CD4-positive, alpha-beta T cell treated with Interleukin-2 at 100 ng/mL for 4 hours (primary cell): ENCODE data around the gene OR2A14.
"Not testable (repeated sequence)": the region's sequence is repeated elsewhere in the genome, so short reads cannot be mapped to it uniquely, and the experiment has no call there.

ENCODE experiments used
- DNase-seq: peaks from one replicate; pipeline ENCODE4 v3.0.0-alpha.2; 2020; ENCODE audit warnings: low spot score

OR2A14 gene

DNA sequence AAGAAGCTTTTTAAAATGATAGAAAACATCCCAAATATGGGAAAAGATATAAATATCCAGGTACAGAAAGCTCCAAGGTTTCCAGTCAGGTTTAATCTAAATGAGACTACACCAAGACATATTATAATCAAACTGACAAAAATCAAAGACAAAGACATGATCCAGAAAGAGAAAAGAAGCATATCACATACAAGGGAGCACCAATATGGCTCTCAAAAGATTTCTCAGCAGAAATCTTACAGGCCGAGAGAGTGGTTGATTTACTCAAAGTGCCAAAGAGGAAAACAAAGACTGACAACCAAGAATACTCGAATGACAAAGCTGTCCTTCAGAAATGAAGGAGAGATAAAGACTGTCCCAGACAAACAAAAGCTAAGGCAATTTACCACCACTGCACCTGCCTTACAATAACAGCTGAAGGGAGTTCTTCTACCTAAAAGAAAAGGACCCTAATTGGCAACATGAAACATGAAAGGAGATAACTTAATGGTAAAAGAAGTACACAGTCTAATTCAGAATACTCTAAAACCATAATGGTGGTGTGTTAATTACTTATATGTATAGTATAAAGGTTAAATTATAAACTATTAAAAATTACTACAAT is 25.4 kb downstream of the OR2A14 start:
- no peak for DNase-seq

DNA sequence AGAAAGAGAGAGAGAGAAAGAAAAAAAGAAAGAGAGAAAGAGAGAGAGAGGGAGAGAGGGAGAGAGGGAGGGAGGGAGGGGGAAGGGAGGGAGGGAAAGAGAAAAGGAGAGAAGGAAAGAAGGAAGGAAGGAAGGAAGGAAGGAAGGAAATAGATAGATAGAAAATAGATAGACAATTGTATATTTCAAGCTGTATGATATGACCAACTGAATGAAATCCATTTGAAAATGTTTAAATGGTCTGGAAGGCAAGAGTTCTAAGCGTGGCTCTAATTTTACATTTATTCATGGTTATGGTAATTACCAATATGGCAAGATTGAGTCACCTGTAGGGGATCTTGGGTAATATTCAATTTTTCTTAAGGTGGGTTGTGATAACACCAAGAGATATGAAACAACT is 35.9 kb downstream of the OR2A14 start:
- no peak for DNase-seq

DNA sequence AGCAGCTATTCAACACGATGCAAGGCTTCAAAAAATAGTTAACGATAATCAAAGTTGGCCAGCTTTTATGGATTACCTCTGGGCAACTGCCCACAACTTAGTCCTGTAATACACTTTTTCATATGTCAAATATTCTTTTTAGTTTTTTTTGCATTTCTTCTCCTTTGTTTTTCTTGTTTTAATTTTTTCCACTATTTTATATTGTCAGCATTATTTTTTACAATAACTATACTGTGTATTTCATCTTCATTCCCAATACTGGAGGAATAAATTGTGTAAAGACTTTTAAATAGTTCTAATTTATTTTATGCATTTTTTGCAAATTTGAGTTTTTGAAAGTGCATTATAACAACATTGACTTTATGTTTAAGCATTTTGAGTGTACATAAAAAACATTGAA is 41.8 kb downstream of the OR2A14 start:
- no peak for DNase-seq

DNA sequence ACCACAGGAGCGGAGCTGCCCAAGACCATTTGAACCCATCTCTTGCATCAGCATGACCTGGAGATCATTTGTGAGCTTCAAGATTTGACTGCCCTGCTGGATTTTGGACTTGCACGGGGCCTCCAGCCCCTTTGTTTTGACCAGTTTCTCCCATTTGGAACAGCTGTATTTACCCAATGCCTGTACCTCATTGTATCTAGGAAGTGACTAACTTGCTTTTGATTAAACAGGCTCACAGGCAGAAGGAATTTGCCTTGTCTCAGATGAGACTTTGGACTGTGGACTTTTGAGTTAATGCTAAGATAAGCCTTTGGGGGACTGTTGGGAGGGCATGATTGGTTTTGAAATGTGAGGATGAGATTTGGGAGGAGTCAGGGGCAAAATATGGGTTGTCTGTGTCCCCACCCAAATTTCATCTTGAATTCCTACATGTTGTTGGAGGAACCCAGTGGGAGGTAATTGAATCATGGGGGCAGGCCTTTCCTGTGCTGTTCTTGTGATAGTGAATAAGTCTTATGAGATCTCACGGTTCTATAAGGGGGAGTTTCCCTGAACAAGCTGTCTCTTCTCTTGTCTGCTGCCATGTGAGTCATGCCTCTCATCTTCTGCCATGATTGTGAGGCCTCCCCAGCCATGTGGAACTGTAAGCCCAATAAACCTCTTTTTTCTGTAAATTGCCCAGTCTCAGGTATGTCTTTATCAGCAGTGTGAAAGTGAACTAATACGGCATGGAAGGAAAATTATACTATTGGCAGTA is 48.8 kb downstream of the OR2A14 start:
- DNase-seq: not testable (repeated sequence)

DNA sequence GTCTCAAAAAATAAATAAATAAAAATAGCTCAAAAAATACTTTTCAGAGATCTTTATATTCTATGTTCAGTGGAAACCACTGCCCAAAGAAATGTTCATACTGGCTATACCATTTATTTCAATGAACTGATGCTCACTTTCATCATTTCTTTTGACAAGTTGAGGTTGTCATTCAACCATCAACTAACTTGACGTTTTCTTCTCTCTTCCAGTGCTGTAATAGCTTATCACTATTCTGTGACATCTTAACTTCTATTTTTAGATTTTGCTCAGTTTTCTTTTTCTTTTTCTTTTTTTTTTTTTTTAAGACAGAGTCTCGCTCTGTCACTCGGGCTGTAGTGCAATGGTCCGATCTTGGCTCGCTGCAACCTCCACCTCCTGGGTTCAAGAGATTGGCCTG is 51.6 kb downstream of the OR2A14 start:
- DNase-seq: no peak

DNA sequence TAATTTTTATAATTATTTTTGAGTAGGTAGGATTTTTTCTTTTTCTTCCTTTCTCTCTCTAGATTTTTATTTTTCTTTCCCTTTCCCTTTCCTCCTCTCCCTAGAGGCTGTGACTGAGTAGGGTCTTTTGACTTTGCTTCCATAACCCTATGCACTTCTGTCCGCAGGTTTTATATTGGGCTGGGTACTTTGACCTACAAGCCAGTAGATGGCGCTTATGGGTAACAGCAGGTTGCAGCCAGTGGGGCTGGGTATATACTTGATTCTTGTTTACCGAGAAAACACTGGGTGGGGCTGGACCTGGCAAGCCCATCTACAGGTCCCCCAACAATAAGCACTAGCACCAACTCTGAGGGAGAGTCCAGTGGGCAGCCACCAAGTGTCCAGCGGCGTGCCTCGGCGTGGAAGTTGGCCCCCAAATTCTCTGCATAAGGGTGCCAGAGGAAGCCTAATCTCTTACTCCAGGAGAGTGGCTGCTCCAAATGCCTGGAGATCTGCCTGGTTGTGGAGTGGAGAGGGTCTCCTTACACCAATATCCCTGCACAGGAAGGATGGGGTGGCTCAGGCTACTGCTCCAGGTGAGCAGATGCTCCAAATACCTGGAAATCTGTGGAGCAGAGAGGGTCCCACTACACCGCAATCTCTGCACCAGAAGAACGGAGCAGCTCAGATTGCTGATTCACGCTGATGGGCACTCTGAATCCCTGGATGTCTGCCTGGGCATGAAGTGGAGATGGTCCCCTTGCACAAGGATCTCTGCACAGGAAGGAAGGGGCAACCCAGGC is 55.6 kb downstream of the OR2A14 start:
- peak; percentile 59 for DNase-seq

DNA sequence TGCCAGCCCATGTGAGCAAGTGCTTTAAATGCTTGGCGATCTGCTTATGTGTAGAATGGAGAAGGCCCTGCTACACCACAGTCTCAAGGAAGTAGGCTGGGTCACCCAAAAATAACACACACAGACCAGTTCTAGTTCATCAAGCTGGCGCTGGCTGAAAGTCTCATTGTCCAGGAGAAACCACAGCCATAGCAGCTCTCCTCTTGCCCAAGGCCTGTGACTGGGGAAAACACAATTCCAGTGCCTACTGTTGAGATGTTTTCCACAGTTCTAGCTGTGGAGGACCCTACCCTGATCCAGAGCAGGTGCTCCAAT is 56.1 kb downstream of the OR2A14 start:
- not testable (repeated sequence) for DNase-seq
